Liver (tissue), 9 donors: ENCODE results near the gene TXLNG. TPM values are rescaled to one million over a fixed set of nuclear protein-coding genes. Genes with fewer than 3 reads are reported as not detected.

Experiments used
- DNase-seq: peaks from one replicate; pipeline ENCODE4 v3.0.0-alpha.2; 2017; ENCODE audit warnings: low spot score
- H3K27ac ChIP-seq, 2 donors: one replicate each; pipeline ENCODE4 v1.7.0; 2013; ENCODE audit warnings: inconsistent platforms in 2 of 2, low read length in 2 of 2, control low read depth in 1 of 2, low read depth in 1 of 2, mild to moderate bottlenecking in 1 of 2
- H3K27me3 ChIP-seq, 4 donors: one replicate each; pipeline versions ENCODE4 v1.6.1 to v1.7.0; 2013; ENCODE audit warnings: low read length in 3 of 4, inconsistent platforms in 1 of 4, mild to moderate bottlenecking in 1 of 4, moderate library complexity in 1 of 4; ENCODE audit not compliant: control insufficient read depth in 4 of 4, insufficient read depth in 4 of 4
- H3K36me3 ChIP-seq, 4 donors: one replicate each; pipeline versions ENCODE4 v1.6.1 to v1.7.0; 2013; ENCODE audit warnings: low read length in 3 of 4, mild to moderate bottlenecking in 3 of 4, low read depth in 1 of 4, moderate library complexity in 1 of 4; ENCODE audit not compliant: control insufficient read depth in 4 of 4, insufficient read depth in 3 of 4
- H3K4me1 ChIP-seq, 4 donors: one replicate each; pipeline versions ENCODE4 v1.6.1 to v1.7.0; 2013; ENCODE audit warnings: low read length in 3 of 4, mild to moderate bottlenecking in 3 of 4, moderate library complexity in 1 of 4; ENCODE audit not compliant: control insufficient read depth in 4 of 4, insufficient read depth in 4 of 4
- H3K4me3 ChIP-seq, 3 donors: one replicate each; pipeline versions ENCODE4 v1.6.1 to v1.7.0; 2013; ENCODE audit warnings: low read length in 3 of 3, control low read depth in 1 of 3, low read depth in 1 of 3, mild to moderate bottlenecking in 1 of 3
- H3K9ac ChIP-seq, 2 donors: one replicate each; pipeline ENCODE4 v1.7.0; 2013; ENCODE audit warnings: low read length in 2 of 2, mild to moderate bottlenecking in 2 of 2, moderate library complexity in 2 of 2, control low read depth in 1 of 2, low read depth in 1 of 2
- H3K9me3 ChIP-seq, 4 donors: one replicate each; pipeline versions ENCODE4 v1.6.1 to v1.7.0; 2013; ENCODE audit warnings: low read length in 3 of 4; ENCODE audit not compliant: control insufficient read depth in 4 of 4
- ATF3 ChIP-seq: IDR thresholded peaks from 2 replicates; pipeline ENCODE4 v1.6.1; 2016; ENCODE audit warnings: antibody characterized with exemption
- EGR1 ChIP-seq, 2 donors: IDR thresholded peaks; 2 replicates each; pipeline ENCODE4 v1.6.1; 2016 to 2018; ENCODE audit warnings: antibody characterized with exemption in 2 of 2, low read depth in 2 of 2
- FOXA1 ChIP-seq: IDR thresholded peaks from 2 replicates; pipeline ENCODE4 v1.6.1; 2016; ENCODE audit warnings: antibody characterized with exemption
- FOXA2 ChIP-seq: IDR thresholded peaks from 2 replicates; pipeline ENCODE4 v1.6.1; 2016; ENCODE audit warnings: antibody characterized with exemption
- GABPA ChIP-seq, 2 donors: IDR thresholded peaks in 1 of 2; conservative IDR thresholded peaks in 1 of 2; 2 replicates each; pipeline ENCODE4 v1.6.1; 2016; ENCODE audit warnings: antibody characterized with exemption in 2 of 2, mild to moderate bottlenecking in 1 of 2, moderate library complexity in 1 of 2
- HNF4A ChIP-seq, 2 donors: conservative IDR thresholded peaks; 2 replicates each; pipeline ENCODE4 v1.6.1; 2016; ENCODE audit warnings: antibody characterized with exemption in 2 of 2, mild to moderate bottlenecking in 2 of 2
- HNF4G ChIP-seq: IDR thresholded peaks from 2 replicates; pipeline ENCODE4 v1.6.1; 2016; ENCODE audit warnings: antibody characterized with exemption
- JUND ChIP-seq, 2 donors: IDR thresholded peaks; 2 replicates each; pipeline ENCODE4 v1.6.1; 2016; ENCODE audit warnings: antibody characterized with exemption in 2 of 2
- MAX ChIP-seq: IDR thresholded peaks from 2 replicates; pipeline ENCODE4 v1.6.1; 2016; ENCODE audit warnings: antibody characterized with exemption
- NR2F2 ChIP-seq: IDR thresholded peaks from 2 replicates; pipeline ENCODE4 v1.6.1; 2016; ENCODE audit warnings: antibody characterized with exemption
- RAD21 ChIP-seq, 2 donors: IDR thresholded peaks; 2 replicates each; pipeline ENCODE4 v1.6.1; 2016; ENCODE audit warnings: antibody characterized with exemption in 2 of 2, mild to moderate bottlenecking in 2 of 2
- RXRA ChIP-seq, 2 donors: IDR thresholded peaks; 2 replicates each; pipeline ENCODE4 v1.6.1; 2017 to 2018; ENCODE audit warnings: antibody characterized with exemption in 2 of 2, mild to moderate bottlenecking in 1 of 2
- SP1 ChIP-seq: IDR thresholded peaks from 2 replicates; pipeline ENCODE4 v1.6.1; 2018; ENCODE audit warnings: antibody characterized with exemption, mild to moderate bottlenecking
- TAF1 ChIP-seq: conservative IDR thresholded peaks from 2 replicates; pipeline ENCODE4 v1.6.1; 2016; ENCODE audit warnings: antibody characterized with exemption, mild to moderate bottlenecking
- YY1 ChIP-seq: IDR thresholded peaks from 2 replicates; pipeline ENCODE4 v1.6.1; 2016; ENCODE audit warnings: antibody characterized with exemption, mild to moderate bottlenecking
- ZBTB33 ChIP-seq: IDR thresholded peaks from 2 replicates; pipeline ENCODE4 v1.6.1; 2016; ENCODE audit warnings: antibody characterized with exemption
- WGBS: extraction: QIAGEN DNeasy Blood & Tissue Kit; methylation state at CpG from one replicate; pipeline ENCODE4 v1.1.7; 2013; 5-methylcytosine and 5-hydroxymethylcytosine counted together
- polyA plus RNA-seq, 2 donors: library from polyadenylated mRNA; stranded (reverse) in 1 of 2; unstranded in 1 of 2; fragments of 200-250 nt in 1 of 2; fragments of >200 nt in 1 of 2; fragmentation: Nextera tagmentation in 1 of 2; extraction: Ambion mirVana in 1 of 2; gene quantifications; one replicate each; pipeline versions ENCODE4 v1.2.1 to v1.2.3, GENCODE V29; 2013 to 2015
- total RNA-seq, 2 donors: library from RNA; depleted of rRNA; stranded (reverse); fragments of >200 nt; gene quantifications; one replicate each; pipeline ENCODE4 v1.2.3, GENCODE V29; 2014
- TF ChIP-seq, protein P1 (sequence below): IDR thresholded peaks from 2 replicates; pipeline ENCODE4 v1.6.1; 2016; ENCODE audit warnings: antibody characterized with exemption, mild to moderate bottlenecking
- TF ChIP-seq, protein P2 (sequence below): fragments of 150-350 bp; IDR thresholded peaks from 2 replicates; pipeline ENCODE4 v1.5.1; 2017; ENCODE audit warnings: improper control_type of control experiment, low read depth, low read length; ENCODE audit not compliant: missing input control
- donor health status: healthy.
- donor health status: healthy.
- donor health status: healthy.
- donor health status: healthy.
- donor health status: healthy.

Gene TXLNG
- total and polyA plus RNA-seq, 4 donors: 3.7 to 7.4 (median 5.1) TPM

DNA sequence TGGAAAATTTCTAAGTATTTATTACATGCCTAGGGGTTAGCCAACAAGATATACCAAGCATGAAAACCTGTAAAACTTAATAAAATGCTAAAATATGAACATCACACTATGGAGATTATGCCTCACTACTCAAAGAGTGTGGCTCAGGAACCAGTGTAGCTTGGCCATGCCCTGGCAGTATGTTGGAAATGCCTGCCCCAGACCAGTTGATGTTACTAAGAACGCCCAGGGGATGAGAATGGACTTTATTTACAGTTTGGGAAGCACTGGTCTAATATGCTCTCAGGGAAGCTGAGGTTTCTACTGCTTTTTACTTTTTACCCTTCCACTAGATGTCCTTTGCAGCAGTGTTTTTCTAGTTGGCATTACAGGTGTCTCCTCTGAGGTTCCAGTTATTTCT, 23.7 kb upstream of the TXLNG start:
- Histone ChIP-seq H3K27ac (no peak overlapping the region), H3K9ac (no peak overlapping the region), H3K9me3 (no peaks in the 10 kb centered on the region), H3K36me3 (peaks cover 0 to 24% (median 17%) of the 10 kb centered on the region in 4 donors), H3K27me3 (no peaks in the 10 kb centered on the region), H3K4me3 (no peak overlapping the region), H3K4me1 (no peaks in the 10 kb centered on the region)
- WGBS: 100% methylated on average over 1 of the region's 1 CpG
- no peak for DNase-seq
- TF ChIP-seq FOXA2 (no peak), RXRA (IDR thresholded peaks at IDR 0.05) (no peak), MAX (no peak), SP1 (no peak), ZBTB33 (no peak)
- TF ChIP-seq, protein P1, sequence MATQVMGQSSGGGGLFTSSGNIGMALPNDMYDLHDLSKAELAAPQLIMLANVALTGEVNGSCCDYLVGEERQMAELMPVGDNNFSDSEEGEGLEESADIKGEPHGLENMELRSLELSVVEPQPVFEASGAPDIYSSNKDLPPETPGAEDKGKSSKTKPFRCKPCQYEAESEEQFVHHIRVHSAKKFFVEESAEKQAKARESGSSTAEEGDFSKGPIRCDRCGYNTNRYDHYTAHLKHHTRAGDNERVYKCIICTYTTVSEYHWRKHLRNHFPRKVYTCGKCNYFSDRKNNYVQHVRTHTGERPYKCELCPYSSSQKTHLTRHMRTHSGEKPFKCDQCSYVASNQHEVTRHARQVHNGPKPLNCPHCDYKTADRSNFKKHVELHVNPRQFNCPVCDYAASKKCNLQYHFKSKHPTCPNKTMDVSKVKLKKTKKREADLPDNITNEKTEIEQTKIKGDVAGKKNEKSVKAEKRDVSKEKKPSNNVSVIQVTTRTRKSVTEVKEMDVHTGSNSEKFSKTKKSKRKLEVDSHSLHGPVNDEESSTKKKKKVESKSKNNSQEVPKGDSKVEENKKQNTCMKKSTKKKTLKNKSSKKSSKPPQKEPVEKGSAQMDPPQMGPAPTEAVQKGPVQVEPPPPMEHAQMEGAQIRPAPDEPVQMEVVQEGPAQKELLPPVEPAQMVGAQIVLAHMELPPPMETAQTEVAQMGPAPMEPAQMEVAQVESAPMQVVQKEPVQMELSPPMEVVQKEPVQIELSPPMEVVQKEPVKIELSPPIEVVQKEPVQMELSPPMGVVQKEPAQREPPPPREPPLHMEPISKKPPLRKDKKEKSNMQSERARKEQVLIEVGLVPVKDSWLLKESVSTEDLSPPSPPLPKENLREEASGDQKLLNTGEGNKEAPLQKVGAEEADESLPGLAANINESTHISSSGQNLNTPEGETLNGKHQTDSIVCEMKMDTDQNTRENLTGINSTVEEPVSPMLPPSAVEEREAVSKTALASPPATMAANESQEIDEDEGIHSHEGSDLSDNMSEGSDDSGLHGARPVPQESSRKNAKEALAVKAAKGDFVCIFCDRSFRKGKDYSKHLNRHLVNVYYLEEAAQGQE: no peak

- WGBS: 77% methylated on average over 2 of the region's 2 CpGs
- TF ChIP-seq GABPA (IDR thresholded peaks at IDR 0.05 in 1 of 2, conservative IDR thresholded peaks at IDR 0.05 in 1 of 2) (no peak), MAX (no peak), NR2F2 (no peak), HNF4G (no peak), ATF3 (no peak), JUND (IDR thresholded peaks at IDR 0.05) (no peak), YY1 (no peak), FOXA1 (no peak), RAD21 (IDR thresholded peaks at IDR 0.05) (no peak), HNF4A (conservative IDR thresholded peaks at IDR 0.05) (no peak), SP1 (no peak), RXRA (IDR thresholded peaks at IDR 0.05) (no peak), FOXA2 (no peak), TAF1 (no peak), EGR1 (IDR thresholded peaks at IDR 0.05; ENCODE audit: low read depth in 2 of 2) (no peak), ZBTB33 (no peak)
- TF ChIP-seq, protein P1: no peak
- TF ChIP-seq, protein P2, sequence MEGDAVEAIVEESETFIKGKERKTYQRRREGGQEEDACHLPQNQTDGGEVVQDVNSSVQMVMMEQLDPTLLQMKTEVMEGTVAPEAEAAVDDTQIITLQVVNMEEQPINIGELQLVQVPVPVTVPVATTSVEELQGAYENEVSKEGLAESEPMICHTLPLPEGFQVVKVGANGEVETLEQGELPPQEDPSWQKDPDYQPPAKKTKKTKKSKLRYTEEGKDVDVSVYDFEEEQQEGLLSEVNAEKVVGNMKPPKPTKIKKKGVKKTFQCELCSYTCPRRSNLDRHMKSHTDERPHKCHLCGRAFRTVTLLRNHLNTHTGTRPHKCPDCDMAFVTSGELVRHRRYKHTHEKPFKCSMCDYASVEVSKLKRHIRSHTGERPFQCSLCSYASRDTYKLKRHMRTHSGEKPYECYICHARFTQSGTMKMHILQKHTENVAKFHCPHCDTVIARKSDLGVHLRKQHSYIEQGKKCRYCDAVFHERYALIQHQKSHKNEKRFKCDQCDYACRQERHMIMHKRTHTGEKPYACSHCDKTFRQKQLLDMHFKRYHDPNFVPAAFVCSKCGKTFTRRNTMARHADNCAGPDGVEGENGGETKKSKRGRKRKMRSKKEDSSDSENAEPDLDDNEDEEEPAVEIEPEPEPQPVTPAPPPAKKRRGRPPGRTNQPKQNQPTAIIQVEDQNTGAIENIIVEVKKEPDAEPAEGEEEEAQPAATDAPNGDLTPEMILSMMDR: no peak
- no peaks in the 10 kb centered on the region for H3K4me1 ChIP-seq
- H3K36me3 ChIP-seq: peaks cover 0 to 4% (median 3%) of the 10 kb centered on the region in 4 donors
- no peak for DNase-seq
- H3K9ac ChIP-seq: no peak overlapping the region
- no peak overlapping the region for H3K27ac ChIP-seq
- H3K4me3 ChIP-seq: no peak overlapping the region
- H3K9me3 ChIP-seq: no peaks in the 10 kb centered on the region
- no peaks in the 10 kb centered on the region for H3K27me3 ChIP-seq
These were observed 20.7 kb upstream of the TXLNG start for GRCh38 chrX:16765594-16765993.
